ENCODE measurements around the gene UBE2I. TPM values are rescaled to one million over a fixed set of nuclear protein-coding genes. Genes with fewer than 3 reads are reported as not detected.

The UBE2I gene
- total RNA-seq, 1 donor from 2014 or later, result 141 TPM

DNA sequence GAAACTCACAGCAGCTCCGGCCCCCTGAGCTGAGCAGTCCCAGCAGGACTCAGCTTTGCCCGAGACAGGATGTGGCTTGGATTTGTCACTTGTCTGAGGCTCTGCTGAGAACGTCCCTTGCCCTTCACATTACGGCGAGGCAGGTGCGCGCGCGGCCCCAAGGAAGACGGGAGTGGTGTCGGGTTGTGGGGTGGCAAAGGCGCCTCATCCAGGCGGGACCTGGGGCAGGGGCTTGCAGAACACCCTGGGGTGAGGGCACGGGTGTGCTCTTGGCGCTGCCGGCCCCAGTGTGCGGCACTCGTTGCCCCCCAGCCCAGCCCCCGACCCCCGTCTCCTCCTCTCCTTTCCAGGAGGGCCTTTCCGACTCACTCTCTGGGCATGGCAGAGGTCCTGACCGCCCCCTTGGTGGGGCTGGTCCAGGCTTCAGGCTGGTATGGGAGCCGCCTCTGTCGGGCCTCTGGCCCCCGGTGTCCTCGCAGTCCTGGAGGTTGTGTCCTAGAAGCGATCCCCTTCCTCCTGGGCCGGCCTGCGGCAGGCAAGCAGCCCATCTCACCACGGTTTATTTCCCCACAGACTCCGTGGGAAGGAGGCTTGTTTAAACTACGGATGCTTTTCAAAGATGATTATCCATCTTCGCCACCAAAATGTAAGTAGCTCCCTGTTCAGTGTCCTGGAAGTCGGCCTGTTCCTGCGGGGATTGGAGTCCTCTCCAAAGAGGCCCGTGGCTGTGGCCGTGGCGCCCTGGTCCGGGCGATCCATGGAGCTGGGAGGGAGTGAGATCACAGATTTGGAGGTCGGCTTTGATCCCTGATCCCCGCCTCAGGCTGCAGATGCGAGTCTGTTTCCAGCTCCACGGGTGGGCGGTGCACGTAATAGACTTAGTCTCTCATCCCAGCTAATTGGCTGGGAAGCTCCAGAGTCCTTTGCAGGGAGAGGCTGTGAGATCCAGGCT, 5.9 kb downstream of the UBE2I start:
- intact Hi-C loops (cut with DNase I), result no loop called here

GRCh38 chr16:1316033-1316405, 6.6 kb downstream of the UBE2I start:
- no peaks in the 10 kb centered on the region for H3K9me3 ChIP-seq
- TF ChIP-seq CTCF (IDR thresholded peaks at IDR 0.05), result no peak
- intact Hi-C loops (cut with DNase I), result no loop called here
- peaks cover 76 to 81% of the 10 kb centered on the region in 2 donors for H3K36me3 ChIP-seq
- no peak overlapping the region for H3K27ac ChIP-seq
- H3K27me3 ChIP-seq, result no peaks in the 10 kb centered on the region
- H3K4me1 ChIP-seq, result peaks cover 14 to 19% of the 10 kb centered on the region in 2 donors
- no peak overlapping the region for H3K4me3 ChIP-seq
- no peak for DNase-seq (ENCODE audit: low spot score in 2 of 2)

More for the DNA sequence above, 5.9 kb downstream of the UBE2I start:
- H3K36me3 ChIP-seq, result peaks cover 69 to 75% of the 10 kb centered on the region in 2 donors
- no peak for DNase-seq (ENCODE audit: low spot score in 2 of 2)
- TF ChIP-seq CTCF (IDR thresholded peaks at IDR 0.05), result no peak
- H3K4me1 ChIP-seq, result peaks cover 20 to 25% of the 10 kb centered on the region in 2 donors
- H3K9me3 ChIP-seq, result no peaks in the 10 kb centered on the region
- no peak overlapping the region for H3K4me3 ChIP-seq
- H3K27ac ChIP-seq, result no peak overlapping the region
- H3K27me3 ChIP-seq, result no peaks in the 10 kb centered on the region

DNA sequence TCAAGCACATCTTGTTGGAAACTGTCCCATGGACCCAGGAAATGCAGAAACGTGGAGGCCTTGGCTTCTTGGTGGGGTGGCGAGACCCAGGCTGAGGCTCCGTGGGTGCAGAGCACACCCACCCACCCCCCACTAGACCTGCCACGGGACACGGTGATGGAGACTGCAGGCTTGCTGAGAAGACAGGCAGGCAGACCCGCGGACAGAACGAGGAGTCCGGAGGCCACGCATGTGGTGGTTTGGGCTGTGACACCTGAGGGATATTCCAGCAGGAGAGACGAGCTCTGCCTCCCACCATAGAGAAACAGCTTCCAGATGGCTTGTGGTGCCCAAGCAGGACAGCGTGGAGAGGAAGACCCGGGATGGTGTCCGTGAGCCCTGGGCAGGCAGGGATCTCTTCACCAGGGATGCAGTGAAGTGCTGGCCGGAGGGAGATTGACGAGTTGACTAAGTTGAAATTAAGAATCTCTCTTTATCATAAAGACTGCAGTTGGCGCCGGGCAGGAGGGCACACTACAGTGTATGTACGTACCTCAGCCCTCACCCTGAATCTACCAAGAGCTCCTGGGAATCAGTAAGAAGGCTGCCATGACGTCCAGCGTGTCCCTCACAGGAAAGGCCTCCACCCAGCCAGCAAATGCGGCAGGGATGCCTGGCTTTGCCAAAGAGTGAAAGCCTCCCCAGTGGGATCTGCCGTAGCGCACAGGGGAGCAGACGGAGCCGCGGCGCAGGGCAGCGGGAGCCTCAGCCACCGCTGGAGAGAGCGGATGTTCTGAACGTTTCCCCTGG, 8.2 kb downstream of the UBE2I start:
- TF ChIP-seq CTCF (IDR thresholded peaks at IDR 0.05), result no peak
- no peaks in the 10 kb centered on the region for H3K9me3 ChIP-seq
- H3K27me3 ChIP-seq, result no peaks in the 10 kb centered on the region
- intact Hi-C loops (cut with DNase I), result no loop called here
- H3K4me3 ChIP-seq, result no peak overlapping the region
- peaks cover 88 to 92% of the 10 kb centered on the region in 2 donors for H3K36me3 ChIP-seq
- peaks cover 2% of the 10 kb centered on the region in 2 donors for H3K4me1 ChIP-seq
- DNase-seq (ENCODE audit: low spot score in 2 of 2), result no peak
- H3K27ac ChIP-seq, result no peak overlapping the region

- DNase-seq (ENCODE audit: low spot score in 2 of 2), result no peak
- no peak for TF ChIP-seq CTCF (IDR thresholded peaks at IDR 0.05)
- Histone ChIP-seq H3K4me1 (peaks cover 0 to 2% of the 10 kb centered on the region in 2 donors), H3K27me3 (no peaks in the 10 kb centered on the region), H3K27ac (no peak overlapping the region), H3K36me3 (peaks cover 85 to 92% of the 10 kb centered on the region in 2 donors), H3K9me3 (no peaks in the 10 kb centered on the region), H3K4me3 (no peak overlapping the region)
- intact Hi-C loops (cut with DNase I), result no loop called here
These were observed 8.8 kb downstream of the UBE2I start for GRCh38 chr16:1318268-1318545.

DNA sequence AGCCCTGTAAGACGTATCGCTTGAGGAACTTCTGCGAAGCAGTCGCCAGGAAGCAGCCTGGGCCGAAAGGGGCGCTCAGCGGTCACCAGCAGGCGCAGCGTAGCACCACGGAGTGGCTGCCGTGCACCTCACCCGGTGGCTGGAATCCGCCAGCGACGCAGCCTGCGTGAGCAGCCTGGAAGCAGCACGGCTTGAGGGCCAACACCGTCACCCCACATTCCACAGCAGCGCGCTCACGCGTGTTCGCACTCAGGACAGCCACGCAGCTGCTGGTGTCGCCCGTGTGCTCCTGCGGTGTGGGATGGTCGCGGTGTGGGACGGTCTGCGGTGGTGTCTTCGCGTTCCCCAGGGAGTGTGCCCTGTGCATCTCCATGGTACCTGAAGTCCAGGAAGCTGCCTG, 9.6 kb downstream of the UBE2I start:
- H3K4me1 ChIP-seq, result peaks cover 0 to 2% of the 10 kb centered on the region in 2 donors
- H3K27ac ChIP-seq, result no peak overlapping the region
- H3K27me3 ChIP-seq, result no peaks in the 10 kb centered on the region
- H3K4me3 ChIP-seq, result no peak overlapping the region
- no peak for TF ChIP-seq CTCF (IDR thresholded peaks at IDR 0.05)
- no peak for DNase-seq (ENCODE audit: low spot score in 2 of 2)
- H3K36me3 ChIP-seq, result peaks cover 91 to 94% of the 10 kb centered on the region in 2 donors
- H3K9me3 ChIP-seq, result no peaks in the 10 kb centered on the region
- intact Hi-C loops (cut with DNase I), result no loop called here

Data from ascending aorta (tissue), 2 donors.